Stimulated activated CD4-positive, alpha-beta T cell treated with anti-CD3 and anti-CD28 coated beads, Interleukin-12 subunit alpha, Interleukin-12 subunit beta, amount 100 ng/mL, for 48 hours (primary cell): ENCODE results near the gene MEI4.

Source experiments
- DNase-seq, 3 donors: peaks; one replicate each; pipeline ENCODE4 v3.0.0-alpha.2; 2020; ENCODE audit warnings: low read depth in 2 of 3, low spot score in 1 of 3

MEI4 gene

GRCh38 chr6:77930952-77931351 lies 278.1 kb downstream of the MEI4 start:
- no peak for DNase-seq

- DNase-seq, result no peak
These were observed 309.2 kb downstream of the MEI4 start for GRCh38 chr6:77962070-77962469.

GRCh38 chr6:77965449-77965848 lies 312.6 kb downstream of the MEI4 start:
- no peak for DNase-seq

DNA sequence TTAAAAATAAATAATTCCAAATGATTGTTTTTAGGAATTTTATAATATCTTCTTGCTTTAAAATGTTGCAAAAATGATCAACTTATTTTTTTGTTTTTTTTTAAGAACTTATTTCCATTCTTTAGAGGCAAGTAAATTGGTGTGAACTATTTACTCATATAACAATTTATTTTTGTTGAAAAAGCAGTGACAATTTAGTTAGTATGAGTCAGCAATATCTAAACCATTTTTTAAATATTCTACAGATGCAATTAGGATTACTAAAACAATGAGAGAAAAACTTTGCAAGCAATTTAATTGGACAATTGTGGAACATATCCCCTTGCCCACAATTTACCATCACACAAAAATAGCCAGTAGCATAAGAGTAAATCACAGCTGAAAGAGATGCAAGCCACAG lies 319.5 kb downstream of the MEI4 start:
- DNase-seq, result no peak
